Measurements from ENCODE around the gene HRH1. TPM values are rescaled to one million over a fixed set of nuclear protein-coding genes. Genes with fewer than 3 reads are reported as not detected.

The HRH1 gene
- total RNA-seq, 1 donor from 2014 or later = 0.19 TPM

DNA sequence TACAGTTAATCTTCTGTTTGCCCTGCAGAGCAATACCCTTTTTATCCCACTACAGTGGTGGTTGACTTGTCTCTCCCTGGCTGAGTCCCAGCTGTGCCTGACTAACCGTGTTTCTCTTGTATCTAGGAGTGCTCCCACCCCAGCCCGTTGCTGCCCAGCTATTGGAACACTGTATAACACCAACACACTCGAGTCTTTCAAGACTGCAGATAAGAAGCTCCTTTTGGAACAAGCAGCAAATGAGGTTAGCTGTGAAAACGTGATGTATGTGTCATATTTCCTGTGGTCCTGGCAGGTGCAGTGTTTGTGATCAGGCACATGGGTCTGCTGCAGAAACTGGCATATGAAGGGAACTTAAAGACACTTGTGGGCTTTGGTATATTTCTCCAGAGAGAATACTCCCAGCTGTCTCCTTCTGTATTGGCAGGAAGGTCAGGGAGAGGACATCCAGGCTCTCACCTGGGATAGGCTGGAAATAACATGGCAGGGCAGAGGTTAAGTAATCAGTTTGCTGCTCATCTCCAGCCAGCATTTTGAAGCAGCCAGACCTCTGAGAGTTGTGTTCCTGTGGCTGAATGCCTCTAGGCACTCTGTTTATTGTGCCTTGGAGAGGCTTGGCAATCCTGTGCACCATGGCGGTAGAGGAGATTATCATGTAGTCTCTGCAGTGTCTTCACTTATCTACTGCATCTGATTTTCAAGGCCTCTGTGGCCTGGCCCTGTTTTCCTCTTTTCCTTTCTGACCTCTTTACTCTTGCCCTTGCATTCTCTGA lies 152.7 kb downstream of the HRH1 start:
- Mint-ChIP-seq H3K4me3 (no peak overlapping the region), H3K9me3 (no peaks in the 10 kb centered on the region), H3K4me1 (no peaks in the 10 kb centered on the region)

GRCh38 chr3:11307830-11308432 lies 153.6 kb downstream of the HRH1 start:
- Histone ChIP-seq H3K27me3 (no peaks in the 10 kb centered on the region), H3K4me1 (no peaks in the 10 kb centered on the region), H3K4me2 (no peak overlapping the region), H2AFZ (replicated peaks) (no peak overlapping the region), H3K9me3 (ENCODE audit: low read depth) (no peaks in the 10 kb centered on the region), H3K36me3 (no peaks in the 10 kb centered on the region), H3K27ac (no peak overlapping the region), H3K9ac (no peak overlapping the region), H3F3A (ENCODE audit: low read depth) (no peaks in the 10 kb centered on the region), H3K79me2 (ENCODE audit: low read depth) (no peaks in the 10 kb centered on the region), H4K20me1 (ENCODE audit: low read depth) (no peaks in the 10 kb centered on the region), H3K4me3 (no peak overlapping the region)
- Mint-ChIP-seq H3K27ac (no peak overlapping the region), H3K9me3 (no peaks in the 10 kb centered on the region), H3K27me3 (ENCODE audit: insufficient read depth, low read depth) (peaks cover 3% of the 10 kb centered on the region), H3K36me3 (peaks cover 6% of the 10 kb centered on the region), H3K4me1 (no peaks in the 10 kb centered on the region), H3K4me3 (no peak overlapping the region)
- DNase-seq (ENCODE audit: low spot score) = no peak
- TF ChIP-seq EZH2 (IDR thresholded peaks at IDR 0.05) (no peak), EZH2phosphoT487 (IDR thresholded peaks at IDR 0.05) (no peak), CTCF (IDR thresholded peaks at IDR 0.05) (no peak)

More for the DNA sequence above, 152.7 kb downstream of the HRH1 start:
- Histone ChIP-seq H3F3A (ENCODE audit: low read depth) (no peaks in the 10 kb centered on the region), H2AFZ (replicated peaks) (no peak overlapping the region), H3K79me2 (ENCODE audit: low read depth) (no peaks in the 10 kb centered on the region), H3K27me3 (no peaks in the 10 kb centered on the region), H3K4me1 (no peaks in the 10 kb centered on the region), H3K4me2 (no peak overlapping the region), H3K9me3 (ENCODE audit: low read depth) (no peaks in the 10 kb centered on the region), H3K36me3 (no peaks in the 10 kb centered on the region), H3K4me3 (no peak overlapping the region), H4K20me1 (ENCODE audit: low read depth) (no peaks in the 10 kb centered on the region), H3K9ac (no peak overlapping the region), H3K27ac (no peak overlapping the region)
- TF ChIP-seq EZH2 (IDR thresholded peaks at IDR 0.05) = no peak
- TF ChIP-seq CTCF (IDR thresholded peaks at IDR 0.05) = no peak
- no peak for TF ChIP-seq EZH2phosphoT487 (IDR thresholded peaks at IDR 0.05)
- H3K27ac Mint-ChIP-seq = no peak overlapping the region
- H3K36me3 Mint-ChIP-seq = peaks cover 6% of the 10 kb centered on the region
- DNase-seq (ENCODE audit: low spot score) = no peak
- peaks cover 3% of the 10 kb centered on the region for H3K27me3 Mint-ChIP-seq (ENCODE audit: insufficient read depth, low read depth)

- peaks cover 8% of the 10 kb centered on the region for H3K36me3 Mint-ChIP-seq
- Histone ChIP-seq H3K4me3 (no peak overlapping the region), H3K4me2 (no peak overlapping the region), H3K9ac (no peak overlapping the region), H3F3A (ENCODE audit: low read depth) (no peaks in the 10 kb centered on the region), H3K27ac (no peak overlapping the region), H2AFZ (replicated peaks) (no peak overlapping the region), H3K36me3 (peaks cover 2% of the 10 kb centered on the region), H3K4me1 (no peaks in the 10 kb centered on the region), H3K9me3 (ENCODE audit: low read depth) (no peaks in the 10 kb centered on the region), H3K27me3 (no peaks in the 10 kb centered on the region), H4K20me1 (ENCODE audit: low read depth) (no peaks in the 10 kb centered on the region), H3K79me2 (ENCODE audit: low read depth) (no peaks in the 10 kb centered on the region)
- no peak overlapping the region for H3K27ac Mint-ChIP-seq
- peaks cover 3% of the 10 kb centered on the region for H3K27me3 Mint-ChIP-seq (ENCODE audit: insufficient read depth, low read depth)
- no peaks in the 10 kb centered on the region for H3K9me3 Mint-ChIP-seq
- no peak for DNase-seq (ENCODE audit: low spot score)
- TF ChIP-seq CTCF (IDR thresholded peaks at IDR 0.05) = no peak
- no peak overlapping the region for H3K4me3 Mint-ChIP-seq
- no peaks in the 10 kb centered on the region for H3K4me1 Mint-ChIP-seq
Measured at GRCh38 chr3:11310258-11310657, 156.0 kb downstream of the HRH1 start.
